ENCODE data around the gene KAT14.
"Not testable (repeated sequence)": the region's sequence is repeated elsewhere in the genome, so short reads cannot be mapped to it uniquely, and the experiment has no call there.

Gene KAT14

DNA sequence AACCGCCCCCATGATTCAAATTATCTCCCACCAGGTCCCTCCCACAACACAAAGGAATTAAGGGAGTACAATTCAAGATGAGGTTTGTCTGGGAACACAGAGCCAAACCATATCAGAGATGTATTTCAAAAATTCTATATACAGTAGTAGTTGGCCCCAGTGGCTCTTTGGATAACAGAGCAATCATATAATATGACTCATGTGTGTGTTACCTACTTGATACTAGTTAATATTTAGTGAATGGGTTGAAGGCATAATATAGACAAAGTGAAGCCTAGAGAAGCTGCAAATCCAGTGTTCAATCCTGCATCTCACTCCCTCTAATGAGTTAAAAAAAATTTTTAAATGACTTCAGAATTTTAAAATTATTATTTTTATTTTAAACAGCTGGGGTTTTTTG, 43.2 kb downstream of the KAT14 start:
- Mint-ChIP-seq H3K4me3 (no peak overlapping the region), H3K4me1 (no peaks in the 10 kb centered on the region), H3K36me3 (ENCODE audit: low read depth) (peaks cover 86% of the 10 kb centered on the region), H3K9me3 (peaks cover 24% of the 10 kb centered on the region), H3K27me3 (ENCODE audit: low read depth, poor library complexity) (peaks cover 4% of the 10 kb centered on the region), H3K27ac (no peak overlapping the region)
- DNase-seq: no peak
- TF ChIP-seq, protein P1, sequence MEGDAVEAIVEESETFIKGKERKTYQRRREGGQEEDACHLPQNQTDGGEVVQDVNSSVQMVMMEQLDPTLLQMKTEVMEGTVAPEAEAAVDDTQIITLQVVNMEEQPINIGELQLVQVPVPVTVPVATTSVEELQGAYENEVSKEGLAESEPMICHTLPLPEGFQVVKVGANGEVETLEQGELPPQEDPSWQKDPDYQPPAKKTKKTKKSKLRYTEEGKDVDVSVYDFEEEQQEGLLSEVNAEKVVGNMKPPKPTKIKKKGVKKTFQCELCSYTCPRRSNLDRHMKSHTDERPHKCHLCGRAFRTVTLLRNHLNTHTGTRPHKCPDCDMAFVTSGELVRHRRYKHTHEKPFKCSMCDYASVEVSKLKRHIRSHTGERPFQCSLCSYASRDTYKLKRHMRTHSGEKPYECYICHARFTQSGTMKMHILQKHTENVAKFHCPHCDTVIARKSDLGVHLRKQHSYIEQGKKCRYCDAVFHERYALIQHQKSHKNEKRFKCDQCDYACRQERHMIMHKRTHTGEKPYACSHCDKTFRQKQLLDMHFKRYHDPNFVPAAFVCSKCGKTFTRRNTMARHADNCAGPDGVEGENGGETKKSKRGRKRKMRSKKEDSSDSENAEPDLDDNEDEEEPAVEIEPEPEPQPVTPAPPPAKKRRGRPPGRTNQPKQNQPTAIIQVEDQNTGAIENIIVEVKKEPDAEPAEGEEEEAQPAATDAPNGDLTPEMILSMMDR (IDR thresholded peaks at IDR 0.05): no peak

DNA sequence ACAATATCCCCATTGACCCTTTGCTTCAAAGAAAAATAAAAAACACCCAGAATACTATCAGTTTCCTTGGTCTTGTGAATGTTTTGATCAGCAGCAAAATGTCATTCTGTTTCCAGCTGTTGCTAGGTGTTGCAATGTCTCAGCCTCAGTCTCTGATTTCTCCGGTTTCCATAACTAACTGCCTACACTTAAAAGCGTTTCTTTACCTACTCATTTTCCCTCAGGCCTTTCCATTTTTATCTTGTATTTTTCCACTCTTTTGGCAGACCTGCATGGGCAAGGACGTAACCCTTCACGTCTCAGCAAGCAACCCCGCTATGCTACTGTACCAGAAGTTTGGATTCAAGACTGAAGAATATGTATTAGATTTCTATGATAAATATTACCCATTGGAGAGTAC, 49.4 kb downstream of the KAT14 start:
- Mint-ChIP-seq H3K27me3 (ENCODE audit: low read depth, poor library complexity) (no peaks in the 10 kb centered on the region), H3K4me1 (no peaks in the 10 kb centered on the region), H3K9me3 (no peaks in the 10 kb centered on the region), H3K36me3 (ENCODE audit: low read depth) (peaks cover 65% of the 10 kb centered on the region), H3K4me3 (no peak overlapping the region), H3K27ac (no peak overlapping the region)
- no peak for DNase-seq
- TF ChIP-seq, protein P1 (IDR thresholded peaks at IDR 0.05): no peak

DNA sequence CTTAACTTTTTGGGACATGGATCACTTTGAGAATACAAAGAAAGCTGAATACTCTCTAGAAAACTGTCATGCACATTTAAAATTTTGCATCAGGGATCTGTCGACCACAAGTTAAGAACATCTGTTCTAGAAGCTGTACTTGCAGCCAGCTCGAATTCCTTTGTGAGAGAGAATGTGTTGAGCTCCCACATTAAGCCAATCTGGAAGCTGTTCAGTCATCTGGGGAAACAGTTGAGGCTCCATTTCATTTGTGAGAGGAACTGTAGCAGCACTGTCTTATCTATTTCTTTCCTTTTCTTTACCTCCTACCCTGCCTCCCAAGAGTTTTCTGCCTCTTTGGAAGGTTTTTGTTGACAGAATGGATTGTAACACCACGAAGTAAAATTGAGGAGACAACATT, 50.8 kb downstream of the KAT14 start:
- Mint-ChIP-seq H3K9me3 (peaks cover 2% of the 10 kb centered on the region), H3K27me3 (ENCODE audit: low read depth, poor library complexity) (no peaks in the 10 kb centered on the region), H3K36me3 (ENCODE audit: low read depth) (peaks cover 60% of the 10 kb centered on the region), H3K27ac (peak overlapping the region; percentile 72), H3K4me3 (no peak overlapping the region), H3K4me1 (no peaks in the 10 kb centered on the region)
- TF ChIP-seq, protein P1 (IDR thresholded peaks at IDR 0.05): no peak
- no peak for DNase-seq

DNA sequence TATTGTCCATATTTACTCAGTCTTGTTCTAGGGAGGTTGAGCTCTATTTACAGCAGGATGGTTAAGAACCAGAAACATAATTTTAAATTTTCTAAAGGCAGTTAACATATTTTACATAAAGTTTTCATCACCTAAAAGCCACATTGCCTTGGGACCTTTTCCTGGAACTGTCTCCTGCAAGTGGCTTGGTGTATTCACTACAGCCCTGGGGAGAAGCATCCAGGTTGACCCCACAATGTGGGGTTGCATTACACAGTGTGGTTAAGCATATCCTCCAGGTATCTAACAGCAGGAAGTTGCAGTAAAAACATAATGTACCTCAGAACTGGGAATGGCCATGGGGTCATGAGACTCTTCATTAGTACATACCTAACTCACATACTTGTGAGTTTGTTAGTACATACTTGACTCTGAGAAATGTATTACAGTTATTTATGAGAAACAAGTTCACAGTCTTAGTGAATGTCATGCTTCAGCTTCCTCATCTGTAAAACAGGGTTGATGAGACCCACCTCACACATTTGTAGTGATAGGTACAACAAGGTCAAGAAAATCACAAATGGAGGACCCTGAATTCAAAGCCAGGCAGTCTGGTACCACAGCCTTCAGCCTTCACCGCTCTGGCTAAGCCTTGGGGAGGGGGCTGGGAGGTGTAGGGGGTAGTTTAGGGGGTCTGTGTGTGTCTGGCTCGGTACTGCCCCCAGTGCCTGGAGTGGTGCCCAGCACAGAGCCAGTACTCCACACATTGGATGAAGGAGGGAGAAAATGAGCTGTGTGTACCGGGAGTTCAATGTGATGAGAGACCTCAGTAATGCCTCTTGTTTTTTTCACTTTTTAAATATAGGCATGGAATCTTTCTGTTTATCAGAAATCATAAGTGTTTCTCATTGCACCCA, 52.9 kb downstream of the KAT14 start:
- DNase-seq: no peak
- TF ChIP-seq, protein P1 (IDR thresholded peaks at IDR 0.05): no peak
- H3K9me3 Mint-ChIP-seq: peaks cover 10% of the 10 kb centered on the region
- no peaks in the 10 kb centered on the region for H3K4me1 Mint-ChIP-seq
- no peak overlapping the region for H3K4me3 Mint-ChIP-seq
- peaks cover 56% of the 10 kb centered on the region for H3K36me3 Mint-ChIP-seq (ENCODE audit: low read depth)
- H3K27me3 Mint-ChIP-seq (ENCODE audit: low read depth, poor library complexity): no peaks in the 10 kb centered on the region
- H3K27ac Mint-ChIP-seq: no peak overlapping the region

DNA sequence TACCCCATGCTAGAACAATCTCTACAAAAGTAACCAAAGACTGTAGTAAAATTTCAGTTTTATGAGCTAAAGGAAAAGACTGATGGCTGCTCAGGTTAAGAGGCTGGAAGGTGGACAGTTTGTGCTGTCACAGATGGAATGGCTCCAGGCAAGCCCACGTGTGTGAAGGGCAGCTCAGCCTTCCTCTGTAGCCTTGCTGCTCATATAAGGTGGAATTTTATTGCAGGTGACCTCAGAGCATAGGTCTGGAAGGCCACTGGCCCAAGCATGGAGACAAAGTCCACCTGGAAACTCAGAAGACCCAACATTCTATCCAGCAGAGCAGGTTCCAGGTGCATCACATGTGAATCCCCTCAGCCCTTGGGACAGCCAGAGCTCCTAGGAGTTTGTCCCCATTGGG, 53.6 kb downstream of the KAT14 start:
- Mint-ChIP-seq H3K9me3 (peaks cover 10% of the 10 kb centered on the region), H3K4me1 (no peaks in the 10 kb centered on the region)
- DNase-seq: no peak

DNA sequence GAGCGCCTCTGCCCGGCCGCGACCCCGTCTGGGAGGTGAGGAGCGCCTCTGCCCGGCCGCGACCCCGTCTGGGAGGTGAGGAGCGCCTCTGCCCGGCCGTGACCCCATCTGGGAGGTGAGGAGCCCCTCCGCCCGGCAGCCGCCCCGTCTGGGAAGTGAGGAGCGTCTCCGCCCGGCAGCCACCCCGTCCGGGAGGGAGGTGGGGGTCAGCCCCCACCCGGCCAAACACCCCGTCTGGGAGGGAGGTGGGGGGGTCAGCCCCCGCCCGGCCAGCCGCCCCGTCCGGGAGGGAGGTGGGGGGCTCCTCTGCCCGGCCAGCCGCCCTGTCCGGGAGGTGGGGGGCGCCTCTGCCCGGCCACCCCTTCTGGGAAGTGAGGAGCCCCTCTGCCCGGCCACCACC, 56.8 kb downstream of the KAT14 start:
- H3K36me3 Mint-ChIP-seq (ENCODE audit: low read depth): peaks cover 32% of the 10 kb centered on the region
- not testable (repeated sequence) for H3K4me1 Mint-ChIP-seq; H3K27me3 Mint-ChIP-seq (ENCODE audit: low read depth, poor library complexity); H3K27ac Mint-ChIP-seq; DNase-seq; H3K4me3 Mint-ChIP-seq
- peaks cover 10% of the 10 kb centered on the region for H3K9me3 Mint-ChIP-seq

More for the DNA sequence above, 53.6 kb downstream of the KAT14 start:
- TF ChIP-seq, protein P1 (IDR thresholded peaks at IDR 0.05): no peak
- H3K4me3 Mint-ChIP-seq: no peak overlapping the region
- H3K36me3 Mint-ChIP-seq (ENCODE audit: low read depth): peaks cover 52% of the 10 kb centered on the region
- no peak overlapping the region for H3K27ac Mint-ChIP-seq
- H3K27me3 Mint-ChIP-seq (ENCODE audit: low read depth, poor library complexity): no peaks in the 10 kb centered on the region
